ENCODE data around the gene AIP.

GRCh38 chr11:67489203-67489884 lies 6.5 kb downstream of the AIP start:
- no peak for TF ChIP-seq CTCF (IDR thresholded peaks at IDR 0.05; ENCODE audit: control extremely low read depth in 1 of 3, insufficient read depth in 1 of 3, low read depth in 1 of 3, low read length in 3 of 3)
- TF ChIP-seq POLR2A (IDR thresholded peaks at IDR 0.05; ENCODE audit: control extremely low read depth in 1 of 2, low read depth in 2 of 2, low read length in 2 of 2) = no peak
- TF ChIP-seq JUND (IDR thresholded peaks at IDR 0.05; ENCODE audit: low read length) = no peak
- no peak for TF ChIP-seq POLR2AphosphoS5 (IDR thresholded peaks at IDR 0.05; ENCODE audit: low read depth, low read length)
- TF ChIP-seq CEBPB (IDR thresholded peaks at IDR 0.05; ENCODE audit: low read depth, low read length) = no peak
- no peak for TF ChIP-seq ZNF274 (IDR thresholded peaks at IDR 0.05; ENCODE audit: borderline replicate concordance, extremely low read depth, low read length)
- TF ChIP-seq RXRA (IDR thresholded peaks at IDR 0.05; ENCODE audit: insufficient read depth, low read depth, low read length) = no peak

All from H1 (cell line).